PC-3 (cell line): Measurements from ENCODE around the gene ETNK2. TPM values are rescaled to one million over a fixed set of nuclear protein-coding genes. Genes with fewer than 3 reads are reported as not detected.

Experiments
- ATAC-seq: fragments of 200-7000 bp; cut with Tn5 transposase; 2 replicates; pipeline ENCODE4 v1.9.1; 2020; ENCODE audit warnings: mild to moderate bottlenecking, moderate library complexity
- BruUV-seq: library from RNA; stranded (reverse); fragments of 400-500 nt; replicated peaks from 2 replicates; lab custom pipeline; 2021; lab: Mats Ljungman, UMichigan
- CTCF ChIA-PET: fragments of 300-600 bp; sonication (Branson Sonifier 250); formaldehyde crosslinking; loops from one replicate; lab custom pipeline; 2022; ENCODE audit warnings: antibody characterized with exemption; lab: Charles Lee
- POLR2A ChIA-PET: fragments of 300-600 bp; sonication (Branson Sonifier 250); formaldehyde crosslinking; loops from one replicate; lab custom pipeline; 2022; ENCODE audit warnings: antibody characterized with exemption; ENCODE audit not compliant: unreplicated experiment; lab: Charles Lee
- DNase-seq: peaks from one replicate; pipeline ENCODE4 v3.0.0-alpha.2; 2015
- H2AFZ ChIP-seq: fragments of 300-600 bp; sonication (generic); 2 replicates; pipeline ENCODE4 v1.6.0; 2016; ENCODE audit warnings: antibody characterized with exemption, low read length
- H3F3A ChIP-seq: fragments of 300-600 bp; sonication (generic); one replicate; pipeline ENCODE4 v1.6.0; 2017; ENCODE audit warnings: antibody characterized with exemption, low read length, control low read depth, mild to moderate bottlenecking; ENCODE audit not compliant: unreplicated experiment
- H3K27ac ChIP-seq: fragments of 300-600 bp; sonication (generic); 2 replicates; pipeline ENCODE4 v1.5.1; 2016; ENCODE audit warnings: mild to moderate bottlenecking, low read length
- H3K27me3 ChIP-seq: fragments of 300-600 bp; sonication (generic); 2 replicates; pipeline ENCODE4 v1.6.1; 2016; ENCODE audit warnings: low read length, mixed read lengths
- H3K36me3 ChIP-seq: fragments of 300-600 bp; sonication (generic); 2 replicates; pipeline ENCODE4 v1.6.1; 2016; ENCODE audit warnings: low read depth, mixed run types, low read length, mixed read lengths
- H3K4me1 ChIP-seq: fragments of 300-600 bp; sonication (generic); 2 replicates; pipeline ENCODE4 v1.5.1; 2016; ENCODE audit warnings: low read length; ENCODE audit not compliant: insufficient read depth
- H3K4me2 ChIP-seq: fragments of 300-600 bp; sonication (generic); 2 replicates; pipeline ENCODE4 v1.6.0; 2016; ENCODE audit warnings: low read length
- H3K4me3 ChIP-seq: fragments of 300-600 bp; sonication (generic); 2 replicates; pipeline ENCODE4 v1.5.1; 2016; ENCODE audit warnings: mild to moderate bottlenecking, low read length, mixed read lengths
- H3K79me2 ChIP-seq: fragments of 300-600 bp; sonication (generic); 2 replicates; pipeline ENCODE4 v1.6.1; 2017; ENCODE audit warnings: low read length, mixed read lengths
- H3K9ac ChIP-seq: fragments of 300-600 bp; sonication (generic); 2 replicates; pipeline ENCODE4 v1.6.0; 2016; ENCODE audit warnings: mild to moderate bottlenecking, low read length
- H3K9me2 ChIP-seq: fragments of 300-600 bp; sonication (generic); replicated peaks from 2 replicates; pipeline ENCODE4 v1.6.1; 2016; ENCODE audit warnings: mixed run types, low read length, mixed read lengths
- H3K9me3 ChIP-seq: fragments of 300-600 bp; sonication (generic); 2 replicates; pipeline ENCODE4 v1.6.1; 2016; ENCODE audit warnings: low read length, mixed read lengths
- H4K20me1 ChIP-seq: fragments of 300-600 bp; sonication (generic); 2 replicates; pipeline ENCODE4 v1.6.1; 2016; ENCODE audit warnings: low read length, mixed read lengths
- CTCF ChIP-seq: fragments of 300-600 bp; sonication (generic); conservative IDR thresholded peaks from 2 replicates; pipeline ENCODE4 v1.5.1; 2017; ENCODE audit warnings: antibody characterized with exemption, low read depth, mild to moderate bottlenecking, low read length
- EZH2 ChIP-seq: fragments of 300-600 bp; sonication (generic); IDR thresholded peaks from one replicate; pipeline ENCODE4 v1.6.1; 2017; ENCODE audit warnings: antibody characterized with exemption, mild to moderate bottlenecking, low read length; ENCODE audit not compliant: unreplicated experiment
- EZH2phosphoT487 ChIP-seq: fragments of 300-600 bp; sonication (generic); IDR thresholded peaks from 2 replicates; pipeline ENCODE4 v1.6.1; 2018; ENCODE audit warnings: mild to moderate bottlenecking, antibody characterized with exemption, low read length, borderline replicate concordance
- intact Hi-C: fragments of 100-400 bp; cut with micrococcal nuclease; formaldehyde crosslinking; loops from 2 replicates; pipeline ENCODE4 v1.9.0; 2023
- total RNA-seq: library from RNA; depleted of rRNA; stranded (reverse); fragments of >200 nt; gene quantifications from 2 replicates; pipeline ENCODE4 v1.2.3, GENCODE V29; 2014

Gene ETNK2
- total RNA-seq, 1 experiment from 2014 or later, result 37.1 TPM

GRCh38 chr1:204191456-204191855 lies 39.6 kb upstream of the ETNK2 start:
- Histone ChIP-seq H3K79me2 (no peaks in the 10 kb centered on the region), H4K20me1 (no peaks in the 10 kb centered on the region), H3K4me2 (no peak overlapping the region), H3K9ac (no peak overlapping the region), H3K4me1 (peaks cover 34% of the 10 kb centered on the region), H3K9me3 (no peaks in the 10 kb centered on the region), H3F3A (no peaks in the 10 kb centered on the region), H3K27me3 (no peaks in the 10 kb centered on the region), H3K36me3 (no peaks in the 10 kb centered on the region), H2AFZ (no peak overlapping the region), H3K27ac (no peak overlapping the region), H3K4me3 (no peak overlapping the region), H3K9me2 (no peaks in the 10 kb centered on the region)
- POLR2A ChIA-PET, result interaction anchor here (0.5 kb wide), 1 partner anchor 187 kb away, joined by 3 read pairs; no protein-coding TSS in a partner anchor
- DNase-seq (no peak), ATAC-seq (no peak)
- TF ChIP-seq CTCF, result no peak
- TF ChIP-seq EZH2phosphoT487, result no peak
- no peak for TF ChIP-seq EZH2
- BruUV-seq, result TSS peak; percentile 57
- CTCF ChIA-PET, result interaction anchor here (0.9 to 1.9 kb wide), 4 partner anchors 15 to 29 kb away, joined by 3 to 5 read pairs (median 4); no protein-coding TSS in a partner anchor
- intact Hi-C loops, result loop anchor here (2.0 kb wide), 1 partner anchor 17 kb away; no protein-coding TSS in a partner anchor

GRCh38 chr1:204190212-204191211 lies 38.7 kb upstream of the ETNK2 start:
- Histone ChIP-seq H3K9ac (peak overlapping the region; percentile 28; the same call in 1 of the 2 replicates), H3F3A (no peaks in the 10 kb centered on the region), H2AFZ (peak overlapping the region; percentile 69), H3K9me2 (no peaks in the 10 kb centered on the region), H3K4me3 (peak overlapping the region; percentile 35; the same call in 1 of the 2 replicates), H3K4me1 (peaks cover 27% of the 10 kb centered on the region), H3K9me3 (no peaks in the 10 kb centered on the region), H3K36me3 (no peaks in the 10 kb centered on the region), H4K20me1 (no peaks in the 10 kb centered on the region), H3K27me3 (no peaks in the 10 kb centered on the region), H3K4me2 (peak overlapping the region; percentile 57), H3K79me2 (no peaks in the 10 kb centered on the region), H3K27ac (peak overlapping the region; percentile 64)
- no peak for TF ChIP-seq EZH2phosphoT487
- TF ChIP-seq CTCF, result no peak
- peak; percentile 68 for DNase-seq
- TSS peak; percentile 50 for BruUV-seq
- ChIA-PET POLR2A (interaction anchor here (0.5 kb wide), 1 partner anchor 34 kb away, joined by 3 read pairs; no protein-coding TSS in a partner anchor), CTCF (interaction anchor here (0.5 to 1.9 kb wide), 5 partner anchors 16 to 28 kb away, joined by 3 to 5 read pairs (median 4); no protein-coding TSS in a partner anchor)
- intact Hi-C loops, result loop anchor here (2.0 kb wide), 1 partner anchor 16 kb away; no protein-coding TSS in a partner anchor
- peak; percentile 56 for ATAC-seq
